Panc1 (cell line): ENCODE data around the gene FOCAD. TPM values are rescaled to one million over a fixed set of nuclear protein-coding genes. Genes with fewer than 3 reads are reported as not detected.

Experiments used
- ATAC-seq: fragments of 200-7000 bp; cut with Tn5 transposase; 2 replicates; pipeline ENCODE4 v1.9.1; 2020; ENCODE audit warnings: mild to moderate bottlenecking, moderate library complexity
- BruUV-seq: library from RNA; stranded (reverse); fragments of 400-500 nt; replicated peaks from 2 replicates; lab custom pipeline; 2021; lab: Mats Ljungman, UMichigan
- CTCF ChIA-PET: fragments of 300-600 bp; sonication (Branson Sonifier 250); formaldehyde crosslinking; loops from one replicate; lab custom pipeline; 2022; ENCODE audit warnings: antibody characterized with exemption; lab: Charles Lee
- POLR2A ChIA-PET: fragments of 300-600 bp; sonication (Branson Sonifier 250); formaldehyde crosslinking; loops from one replicate; lab custom pipeline; 2022; ENCODE audit warnings: antibody characterized with exemption; lab: Charles Lee
- DNase-seq: peaks from one replicate; pipeline ENCODE4 v3.0.0-alpha.2; 2010; ENCODE audit warnings: low read depth, low spot score
- H3K27ac ChIP-seq: 2 replicates; pipeline ENCODE4 v1.5.1; 2011; ENCODE audit warnings: mild to moderate bottlenecking, low read length, inconsistent platforms
- H3K27me3 ChIP-seq: fragments of 200-500 bp; sonication (Bioruptor generic); 2 replicates; pipeline ENCODE4 v1.6.0; 2014; ENCODE audit warnings: low read length, inconsistent platforms; ENCODE audit not compliant: control insufficient read depth, insufficient read depth
- H3K36me3 ChIP-seq: fragments of 200-500 bp; sonication (Bioruptor generic); 2 replicates; pipeline ENCODE4 v1.5.1; 2014; ENCODE audit warnings: inconsistent platforms, mild to moderate bottlenecking, low read length, moderate library complexity; ENCODE audit not compliant: control insufficient read depth, insufficient read depth
- H3K4me1 ChIP-seq: 2 replicates; pipeline ENCODE4 v1.5.1; 2011; ENCODE audit warnings: inconsistent platforms, mild to moderate bottlenecking, low read length, moderate library complexity; ENCODE audit not compliant: control insufficient read depth, insufficient read depth
- H3K4me3 ChIP-seq, 2 experiments: 2 replicates each; pipeline ENCODE4 v1.5.1; 2011 to 2012; ENCODE audit warnings: low read depth in 2 of 2, low read length in 2 of 2, mild to moderate bottlenecking in 2 of 2, inconsistent platforms in 1 of 2, moderate library complexity in 1 of 2
- H3K9me3 ChIP-seq: fragments of 200-500 bp; sonication (Bioruptor generic); 2 replicates; pipeline ENCODE4 v1.5.1; 2014; ENCODE audit warnings: low read depth, mild to moderate bottlenecking, inconsistent platforms, low read length, moderate library complexity; ENCODE audit not compliant: control insufficient read depth, insufficient read depth
- CTCF ChIP-seq: fragments of 450-650 bp; IDR thresholded peaks from 2 replicates; pipeline ENCODE4 v1.5.1; 2017; ENCODE audit warnings: mild to moderate bottlenecking
- POLR2AphosphoS5 ChIP-seq: IDR thresholded peaks from 2 replicates; pipeline ENCODE4 v1.6.1; 2012; ENCODE audit warnings: mild to moderate bottlenecking, low read depth, low read length, moderate library complexity
- REST ChIP-seq, 2 experiments: IDR thresholded peaks; 2 replicates each; pipeline ENCODE4 v1.6.1; 2011 to 2012; ENCODE audit warnings: low read depth in 2 of 2, control low read depth in 1 of 2, low read length in 1 of 2, mild to moderate bottlenecking in 1 of 2, moderate library complexity in 1 of 2; ENCODE audit not compliant: insufficient read depth in 1 of 2
- SIN3A ChIP-seq: IDR thresholded peaks from 2 replicates; pipeline ENCODE4 v1.6.1; 2012; ENCODE audit warnings: low read depth, mild to moderate bottlenecking, low read length, moderate library complexity, borderline replicate concordance; ENCODE audit not compliant: insufficient read depth
- TCF7L2 ChIP-seq: IDR thresholded peaks from 2 replicates; pipeline ENCODE4 v1.6.1; 2011; ENCODE audit warnings: mild to moderate bottlenecking, low read depth, low read length, inconsistent platforms
- in situ Hi-C: cut with HindIII; loops from 2 replicates; pipeline ENCODE4 v1.10.0; 2016; ENCODE audit warnings: low sequenced_read_pairs, low pct_unique_long_range_greater_than_20kb
- intact Hi-C: fragments of 100-400 bp; cut with micrococcal nuclease; formaldehyde crosslinking; loops from one replicate; pipeline ENCODE4 v1.10.0; 2022; ENCODE audit not compliant: unreplicated experiment
- total RNA-seq: library from RNA; stranded (reverse); gene quantifications from one replicate; pipeline ENCODE4 v1.2.1, GENCODE V29; 2021; ENCODE audit not compliant: unreplicated experiment

Gene FOCAD
- total RNA-seq, 1 experiment from 2014 or later = 9.8 TPM

- ChIA-PET CTCF (no interaction called here), POLR2A (no interaction called here)
- no peak for TF ChIP-seq TCF7L2
- TF ChIP-seq REST (IDR thresholded peaks at IDR 0.05; ENCODE audit: insufficient read depth in 1 of 2, low read depth in 2 of 2, low read length in 1 of 2) = no peak
- TF ChIP-seq POLR2AphosphoS5 = no peak
- TF ChIP-seq SIN3A = no peak
- no peak for TF ChIP-seq CTCF
- Histone ChIP-seq H3K27me3 (no peaks in the 10 kb centered on the region), H3K36me3 (no peaks in the 10 kb centered on the region), H3K4me3 (no peak overlapping the region), H3K9me3 (no peaks in the 10 kb centered on the region), H3K27ac (no peak overlapping the region), H3K4me1 (no peaks in the 10 kb centered on the region)
- no TSS peak for BruUV-seq
- in situ Hi-C loops = no loop called here
- ATAC-seq (no peak), DNase-seq (no peak)
- intact Hi-C loops = no loop called here
These were observed 332.8 kb downstream of the FOCAD start for GRCh38 chr9:21016701-21017491.

- ChIA-PET CTCF (no interaction called here), POLR2A (no interaction called here)
- intact Hi-C loops (no loop called here), in situ Hi-C loops (no loop called here)
- Histone ChIP-seq H3K4me3 (no peak overlapping the region), H3K36me3 (no peaks in the 10 kb centered on the region), H3K27me3 (no peaks in the 10 kb centered on the region), H3K27ac (no peak overlapping the region), H3K4me1 (no peaks in the 10 kb centered on the region), H3K9me3 (no peaks in the 10 kb centered on the region)
- ATAC-seq (no peak), DNase-seq (no peak)
- TF ChIP-seq SIN3A (no peak), REST (IDR thresholded peaks at IDR 0.05; ENCODE audit: insufficient read depth in 1 of 2, low read depth in 2 of 2, low read length in 1 of 2) (no peak), TCF7L2 (no peak), POLR2AphosphoS5 (no peak)
- no TSS peak for BruUV-seq
These were observed 334.1 kb downstream of the FOCAD start for GRCh38 chr9:21018177-21018576.
